GM23338 (cell line): ENCODE measurements around the gene ASAH2. TPM values are rescaled to one million over a fixed set of nuclear protein-coding genes. Genes with fewer than 3 reads are reported as not detected.

Experiments
- ATAC-seq: fragments of 200-7000 bp; cut with Tn5 transposase; 3 replicates; pipeline ENCODE4 v1.9.1; 2020
- DNase-seq: peaks from one replicate; pipeline ENCODE4 v3.0.0-alpha.2; 2015; ENCODE audit warnings: low spot score
- H2AFZ ChIP-seq: fragments of 200-600 bp; sonication (generic); 2 replicates; pipeline ENCODE4 v1.8.0; 2016; ENCODE audit warnings: antibody characterized with exemption, mild to moderate bottlenecking, moderate library complexity
- H3F3A ChIP-seq: fragments of 200-600 bp; sonication (generic); replicated peaks from 2 replicates; pipeline ENCODE4 v1.8.0; 2017; ENCODE audit warnings: antibody characterized with exemption, mixed run types, low read depth
- H3K27ac ChIP-seq: fragments of 200-600 bp; sonication (generic); 2 replicates; pipeline ENCODE4 v1.6.1; 2016; ENCODE audit warnings: low read depth
- H3K27me3 ChIP-seq: fragments of 200-600 bp; sonication (generic); 2 replicates; pipeline ENCODE4 v1.8.0; 2016; ENCODE audit warnings: mild to moderate bottlenecking, mixed run types, moderate library complexity; ENCODE audit not compliant: insufficient read depth
- H3K36me3 ChIP-seq: fragments of 200-600 bp; sonication (generic); 2 replicates; pipeline ENCODE4 v1.8.0; 2016; ENCODE audit warnings: mild to moderate bottlenecking; ENCODE audit not compliant: insufficient read depth
- H3K4me1 ChIP-seq: fragments of 200-600 bp; sonication (generic); 2 replicates; pipeline ENCODE4 v1.8.0; 2016; ENCODE audit warnings: mild to moderate bottlenecking, moderate library complexity; ENCODE audit not compliant: insufficient read depth
- H3K4me2 ChIP-seq: fragments of 200-600 bp; sonication (generic); 2 replicates; pipeline ENCODE4 v1.7.1; 2017; ENCODE audit warnings: mixed run types
- H3K4me3 ChIP-seq: fragments of 200-600 bp; sonication (generic); 2 replicates; pipeline ENCODE4 v1.6.1; 2016; ENCODE audit warnings: mixed run types
- H3K79me2 ChIP-seq: fragments of 200-600 bp; sonication (generic); replicated peaks from 2 replicates; pipeline ENCODE4 v1.8.0; 2017; ENCODE audit warnings: mild to moderate bottlenecking; ENCODE audit not compliant: insufficient read depth
- H3K9me2 ChIP-seq: fragments of 200-600 bp; sonication (generic); 2 replicates; pipeline ENCODE4 v1.8.0; 2017; ENCODE audit not compliant: insufficient read depth
- H4K20me1 ChIP-seq: fragments of 200-600 bp; sonication (generic); replicated peaks from 2 replicates; pipeline ENCODE4 v1.8.0; 2017; ENCODE audit warnings: mild to moderate bottlenecking; ENCODE audit not compliant: insufficient read depth
- H3K27ac Mint-ChIP-seq: 2 replicates; pipeline ENCODE4 v1.8.0; 2020; ENCODE audit warnings: inconsistent platforms, mild to moderate bottlenecking, moderate library complexity, mixed read lengths
- H3K27me3 Mint-ChIP-seq: 3 replicates; pipeline ENCODE4 v1.8.0; 2022; ENCODE audit warnings: low read depth, mild to moderate bottlenecking, moderate library complexity, mixed read lengths, inconsistent platforms; ENCODE audit not compliant: insufficient read depth, poor library complexity
- H3K36me3 Mint-ChIP-seq: 3 replicates; pipeline ENCODE4 v1.8.0; 2021; ENCODE audit warnings: low read depth, mild to moderate bottlenecking, inconsistent platforms, moderate library complexity, mixed read lengths
- H3K4me1 Mint-ChIP-seq: 3 replicates; pipeline ENCODE4 v1.8.0; 2020; ENCODE audit warnings: mild to moderate bottlenecking, inconsistent platforms, mixed read lengths
- H3K4me3 Mint-ChIP-seq: 3 replicates; pipeline ENCODE4 v1.8.0; 2021; ENCODE audit warnings: moderate library complexity, mild to moderate bottlenecking, inconsistent platforms, mixed read lengths
- H3K9me3 Mint-ChIP-seq: 3 replicates; pipeline ENCODE4 v1.8.0; 2020; ENCODE audit warnings: moderate library complexity, mild to moderate bottlenecking, inconsistent platforms, mixed read lengths
- CTCF ChIP-seq, 2 experiments: fragments of 200-600 bp in 1 of 2; sonication (generic) in 1 of 2; conservative IDR thresholded peaks; 2 replicates each; pipeline versions ENCODE4 v1.5.1 to v1.6.1; 2016 to 2017; ENCODE audit warnings: antibody characterized with exemption in 2 of 2, low read depth in 2 of 2, mild to moderate bottlenecking in 2 of 2, moderate library complexity in 1 of 2
- ETS1 ChIP-seq: IDR thresholded peaks from 2 replicates; pipeline ENCODE4 v1.6.1; 2016; ENCODE audit warnings: antibody characterized with exemption
- JUNB ChIP-seq: IDR thresholded peaks from one replicate; pipeline ENCODE4 v1.6.1; 2016; ENCODE audit warnings: antibody characterized with exemption; ENCODE audit not compliant: unreplicated experiment
- NANOG ChIP-seq: IDR thresholded peaks from 2 replicates; pipeline ENCODE4 v1.6.1; 2016; ENCODE audit warnings: antibody characterized with exemption, borderline replicate concordance
- POLR2AphosphoS5 ChIP-seq: IDR thresholded peaks from 2 replicates; pipeline ENCODE4 v1.6.1; 2016; ENCODE audit warnings: antibody characterized with exemption, low read depth
- STAT1 ChIP-seq: IDR thresholded peaks from one replicate; pipeline ENCODE4 v1.6.1; 2016; ENCODE audit warnings: antibody characterized with exemption; ENCODE audit not compliant: unreplicated experiment
- ZNF114 ChIP-seq: fragments of 250-450 bp; sonication (Bioruptor Pico); IDR thresholded peaks from 2 replicates; pipeline ENCODE4 v1.5.0; 2020; ENCODE audit warnings: mild to moderate bottlenecking, moderate library complexity
- ZNF331 ChIP-seq: fragments of 250-450 bp; sonication (Bioruptor Pico); IDR thresholded peaks from 2 replicates; pipeline ENCODE4 v1.5.0; 2020; ENCODE audit warnings: low read depth, mild to moderate bottlenecking, moderate library complexity
- ZNF462 ChIP-seq: fragments of 250-450 bp; sonication (Bioruptor Pico); IDR thresholded peaks from 2 replicates; pipeline ENCODE4 v1.5.0; 2020; ENCODE audit warnings: mild to moderate bottlenecking, moderate library complexity
- polyA plus RNA-seq: library from polyadenylated mRNA; unstranded; fragments of >200 nt; fragmentation: Nextera tagmentation; extraction: Ambion mirVana; gene quantifications from 2 replicates; pipeline ENCODE4 v1.2.1, GENCODE V29; 2016
- total RNA-seq: library from RNA; depleted of rRNA; stranded (reverse); fragments of >200 nt; shearing (Covaris generic); gene quantifications from 2 replicates; pipeline ENCODE4 v1.2.3, GENCODE V29; 2014

Gene ASAH2
- total and polyA plus RNA-seq, 2 experiments from 2014 or later = 0.17 to 0.92 TPM

- Histone ChIP-seq H2AFZ (peak overlapping the region; percentile 61; the same call in 1 of the 2 replicates), H3K4me3 (no peak overlapping the region), H3K36me3 (no peaks in the 10 kb centered on the region), H3K4me2 (no peak overlapping the region), H3K4me1 (no peaks in the 10 kb centered on the region), H3F3A (no peaks in the 10 kb centered on the region), H4K20me1 (no peaks in the 10 kb centered on the region), H3K27ac (no peak overlapping the region), H3K9me2 (0 out of 2 replicates have a peak, but pooled peaks cover 6% of the 10 kb centered on the region), H3K27me3 (no peaks in the 10 kb centered on the region), H3K79me2 (no peaks in the 10 kb centered on the region)
- Mint-ChIP-seq H3K27ac (no peak overlapping the region), H3K36me3 (no peaks in the 10 kb centered on the region), H3K4me3 (no peak overlapping the region), H3K27me3 (no peaks in the 10 kb centered on the region), H3K4me1 (peaks cover 4% of the 10 kb centered on the region; the same call in 1 of the 3 replicates), H3K9me3 (no peaks in the 10 kb centered on the region)
- TF ChIP-seq STAT1 (no peak), JUNB (no peak), ZNF331 (CRISPR knock-in tag) (no peak), POLR2AphosphoS5 (no peak), ETS1 (no peak), ZNF462 (CRISPR knock-in tag) (no peak), NANOG (no peak), CTCF (conservative IDR thresholded peaks at IDR 0.05; ENCODE audit: low read depth in 2 of 2) (no peak), ZNF114 (CRISPR knock-in tag) (no peak)
- ATAC-seq (no peak), DNase-seq (no peak)
These were observed 3.2 kb upstream of the ASAH2 start for GRCh38 chr10:50254479-50254878.
